Psoas muscle (tissue), 8 donors: ENCODE measurements around the gene ABCC9. TPM values are rescaled to one million over a fixed set of nuclear protein-coding genes. Genes with fewer than 3 reads are reported as not detected.

Source experiments
- ATAC-seq, 4 donors: fragments of 200-7000 bp; cut with Tn5 transposase; one replicate each; pipeline ENCODE4 v1.9.1; 2020; ENCODE audit warnings: moderate library complexity in 3 of 4, mild to moderate bottlenecking in 2 of 4
- DNase-seq, 2 donors: peaks; one replicate each; pipeline ENCODE4 v3.0.0-alpha.2; 2020
- H3K27ac ChIP-seq: fragments of 200-600 bp; one replicate; pipeline ENCODE4 v1.8.0; 2022
- H3K27me3 ChIP-seq, 3 donors: fragments of 200-600 bp in 1 of 3; one replicate each; pipeline versions ENCODE4 v1.6.1 to v1.8.0; 2013 to 2022; ENCODE audit warnings: low read length in 2 of 3, mild to moderate bottlenecking in 2 of 3, moderate library complexity in 1 of 3; ENCODE audit not compliant: insufficient read depth in 3 of 3
- H3K36me3 ChIP-seq, 2 donors: fragments of 200-600 bp in 1 of 2; one replicate each; pipeline versions ENCODE4 v1.6.1 to v1.8.0; 2013 to 2022; ENCODE audit warnings: low read depth in 1 of 2, mild to moderate bottlenecking in 1 of 2, moderate library complexity in 1 of 2; ENCODE audit not compliant: insufficient read depth in 1 of 2
- H3K4me1 ChIP-seq: fragments of 200-600 bp; one replicate; pipeline ENCODE4 v1.8.0; 2022
- H3K4me3 ChIP-seq: fragments of 200-600 bp; one replicate; pipeline ENCODE4 v1.8.0; 2022; ENCODE audit warnings: mild to moderate bottlenecking
- H3K9me3 ChIP-seq: fragments of 200-600 bp; one replicate; pipeline ENCODE4 v1.8.0; 2022
- CTCF ChIP-seq: fragments of 200-600 bp; IDR thresholded peaks from one replicate; pipeline ENCODE4 v1.8.0; 2022; ENCODE audit warnings: antibody characterized with exemption
- WGBS, 3 donors: extraction: QIAGEN DNeasy Blood & Tissue Kit; methylation state at CpG; one replicate each; pipeline versions ENCODE4 v1.1.6 to v1.1.7; 2013; 5-methylcytosine and 5-hydroxymethylcytosine counted together
- intact Hi-C, 2 donors: fragments of 100-400 bp; cut with DNase I; formaldehyde crosslinking; loops; one replicate each; pipeline versions ENCODE4 v1.11.0 to v1.14.2; 2022
- polyA plus RNA-seq, 3 donors: library from polyadenylated mRNA; stranded (reverse); fragments of 200-250 nt; gene quantifications; one replicate each; pipeline ENCODE4 v1.2.3, GENCODE V29; 2013
- total RNA-seq, 4 donors: library from RNA; stranded (reverse); fragmentation: NEBNext Ultra II Directional in 2 of 4; extraction: Animal tissue kit (Norgen Biotek cat#: 25700) in 2 of 4; gene quantifications; one replicate each; pipeline versions ENCODE4 v1.2.1 to v1.2.4, GENCODE V29; 2021 to 2023
- donor health status: healthy with polysubstance abuse.
- donor health status: DM: no; HTN: no; CAD: no; lungs with moderate emphysema.
- donor health status: Bipolar disorder and iron deficiency.
- donor health status: healthy.
- donor health status: DM: yes; HTN: yes; CAD: no.
- donor health status: DM: no; HTN: no; CAD: no.
- donor health status: DM: no; HTN: no; CAD: no.
- donor health status: DM: yes; HTN: yes; CAD: no.

The ABCC9 gene
- total and polyA plus RNA-seq, 7 donors = 4.5 to 94.9 (median 52.7) TPM

- WGBS, 3 donors = 75 to 93% (median 81%) methylated on average over 1 of the region's 1 CpG
- intact Hi-C loops = no loop called here
- Histone ChIP-seq H3K9me3 (peaks cover 45% of the 10 kb centered on the region), H3K27ac (no peak overlapping the region), H3K4me3 (no peak overlapping the region), H3K36me3 (no peaks in the 10 kb centered on the region), H3K27me3 (no peaks in the 10 kb centered on the region), H3K4me1 (no peaks in the 10 kb centered on the region)
- DNase-seq (no peak), ATAC-seq (no peak)
- no peak for TF ChIP-seq CTCF
Measured at GRCh38 chr12:21950649-21951048, 9.4 kb upstream of the ABCC9 start.

- H3K4me3 ChIP-seq = no peak overlapping the region
- no peaks in the 10 kb centered on the region for H3K36me3 ChIP-seq
- H3K27me3 ChIP-seq = no peaks in the 10 kb centered on the region
- 17 to 24% (median 24%) methylated on average over 1 of the region's 1 CpG for WGBS, 3 donors
- intact Hi-C loops = no loop called here
- DNase-seq = no peak
- H3K9me3 ChIP-seq = peaks cover 50% of the 10 kb centered on the region
- no peak overlapping the region for H3K27ac ChIP-seq
- ATAC-seq = no peak
- TF ChIP-seq CTCF = no peak
- no peaks in the 10 kb centered on the region for H3K4me1 ChIP-seq
Measured at GRCh38 chr12:21949036-21949435, 7.8 kb upstream of the ABCC9 start.

- no peak overlapping the region for H3K27ac ChIP-seq
- no peaks in the 10 kb centered on the region for H3K4me1 ChIP-seq
- TF ChIP-seq CTCF = no peak
- no peaks in the 10 kb centered on the region for H3K36me3 ChIP-seq
- intact Hi-C loops = no loop called here
- H3K9me3 ChIP-seq = peaks cover 50% of the 10 kb centered on the region
- DNase-seq (no peak), ATAC-seq (no peak)
- no peak overlapping the region for H3K4me3 ChIP-seq
- H3K27me3 ChIP-seq = no peaks in the 10 kb centered on the region
Measured at GRCh38 chr12:21946983-21947382, 5.8 kb upstream of the ABCC9 start.

- H3K9me3 ChIP-seq = peaks cover 33% of the 10 kb centered on the region
- TF ChIP-seq CTCF = no peak
- H3K27ac ChIP-seq = no peak overlapping the region
- no peak overlapping the region for H3K4me3 ChIP-seq
- intact Hi-C loops = no loop called here
- H3K4me1 ChIP-seq = no peaks in the 10 kb centered on the region
- no peaks in the 10 kb centered on the region for H3K27me3 ChIP-seq
- 91 to 96% (median 94%) methylated on average over 4 of the region's 4 CpGs for WGBS, 3 donors
- DNase-seq (no peak), ATAC-seq (no peak)
- H3K36me3 ChIP-seq = no peaks in the 10 kb centered on the region
Measured at GRCh38 chr12:21945002-21945401, 3.8 kb upstream of the ABCC9 start.

- ATAC-seq (peak in 3 of 4 donors; percentile 2 to 7 (median 4)), DNase-seq (no peak)
- TF ChIP-seq CTCF = no peak
- peak overlapping the region; percentile 80 for H3K4me3 ChIP-seq
- 28 to 31% (median 29%) methylated on average over 11 of the region's 11 CpGs for WGBS, 3 donors
- H3K9me3 ChIP-seq = peaks cover 17% of the 10 kb centered on the region
- peak overlapping the region; percentile 94 for H3K27ac ChIP-seq
- H3K36me3 ChIP-seq = no peaks in the 10 kb centered on the region
- peaks cover 16% of the 10 kb centered on the region for H3K4me1 ChIP-seq
- H3K27me3 ChIP-seq = no peaks in the 10 kb centered on the region
- intact Hi-C loops = loop anchor here in 1 of 2 donors (5.0 kb wide), 1 partner anchor 50 kb away; no protein-coding TSS in a partner anchor
Measured at GRCh38 chr12:21942377-21942703, 1.1 kb upstream of the ABCC9 start.
